ENCODE data around the gene CAMTA1.

DNA sequence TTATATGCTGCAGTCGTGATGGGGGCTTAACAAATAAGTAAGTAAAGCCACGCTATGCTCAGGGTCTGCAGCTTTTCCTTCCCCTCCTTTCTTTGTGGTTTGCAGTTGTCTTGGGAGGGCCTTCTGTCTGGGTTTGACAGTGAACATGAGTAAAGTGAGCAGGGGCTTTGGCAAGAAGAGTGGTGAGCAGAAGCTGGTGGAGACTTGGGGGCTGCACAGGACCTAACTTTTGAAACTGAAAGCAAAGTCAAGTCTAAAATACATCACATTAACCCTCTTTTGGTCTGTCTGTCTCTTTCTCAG, 617.2 kb downstream of the CAMTA1 start:
- TF ChIP-seq EZH2 (optimal IDR thresholded peaks at IDR 0.05; ENCODE audit: low read depth, low read length): no peak
- TF ChIP-seq, protein P1, sequence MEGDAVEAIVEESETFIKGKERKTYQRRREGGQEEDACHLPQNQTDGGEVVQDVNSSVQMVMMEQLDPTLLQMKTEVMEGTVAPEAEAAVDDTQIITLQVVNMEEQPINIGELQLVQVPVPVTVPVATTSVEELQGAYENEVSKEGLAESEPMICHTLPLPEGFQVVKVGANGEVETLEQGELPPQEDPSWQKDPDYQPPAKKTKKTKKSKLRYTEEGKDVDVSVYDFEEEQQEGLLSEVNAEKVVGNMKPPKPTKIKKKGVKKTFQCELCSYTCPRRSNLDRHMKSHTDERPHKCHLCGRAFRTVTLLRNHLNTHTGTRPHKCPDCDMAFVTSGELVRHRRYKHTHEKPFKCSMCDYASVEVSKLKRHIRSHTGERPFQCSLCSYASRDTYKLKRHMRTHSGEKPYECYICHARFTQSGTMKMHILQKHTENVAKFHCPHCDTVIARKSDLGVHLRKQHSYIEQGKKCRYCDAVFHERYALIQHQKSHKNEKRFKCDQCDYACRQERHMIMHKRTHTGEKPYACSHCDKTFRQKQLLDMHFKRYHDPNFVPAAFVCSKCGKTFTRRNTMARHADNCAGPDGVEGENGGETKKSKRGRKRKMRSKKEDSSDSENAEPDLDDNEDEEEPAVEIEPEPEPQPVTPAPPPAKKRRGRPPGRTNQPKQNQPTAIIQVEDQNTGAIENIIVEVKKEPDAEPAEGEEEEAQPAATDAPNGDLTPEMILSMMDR (IDR thresholded peaks at IDR 0.05; ENCODE audit: low read length): no peak
- no peak for TF ChIP-seq EZH2phosphoT487 (IDR thresholded peaks at IDR 0.05; ENCODE audit: low read length)
